Brain microvascular endothelial cell (primary cell): ENCODE data around the gene MUC6.

Experiments
- DNase-seq: peaks from one replicate; pipeline ENCODE4 v3.0.0-alpha.2; 2020
- H3K27ac ChIP-seq: fragments of 250-450 bp; sonication (Bioruptor Pico); 2 replicates; pipeline ENCODE4 v1.5.1; 2020; ENCODE audit warnings: mild to moderate bottlenecking, moderate library complexity
- H3K27me3 ChIP-seq: fragments of 250-450 bp; sonication (Bioruptor Pico); replicated peaks from 2 replicates; pipeline ENCODE4 v1.5.1; 2020; ENCODE audit warnings: mild to moderate bottlenecking
- H3K36me3 ChIP-seq: fragments of 250-450 bp; sonication (Bioruptor Pico); replicated peaks from 2 replicates; pipeline ENCODE4 v1.5.1; 2020; ENCODE audit warnings: mild to moderate bottlenecking
- H3K4me3 ChIP-seq: 2 replicates; pipeline ENCODE4 v1.5.1; 2011; ENCODE audit warnings: low read depth, mild to moderate bottlenecking, control low read depth, low read length, moderate library complexity
- CTCF ChIP-seq: IDR thresholded peaks from 2 replicates; pipeline ENCODE4 v1.5.1; 2011; ENCODE audit warnings: low read depth, mild to moderate bottlenecking, moderate library complexity, low read length, control low read depth, inconsistent platforms; ENCODE audit errors: missing control alignments
- in situ Hi-C: cut with HindIII; loops from 2 replicates; pipeline ENCODE4 v1.10.0; 2017; ENCODE audit warnings: low sequenced_read_pairs, low pct_ligation_motif_present

MUC6 gene

GRCh38 chr11:1037506-1038055 lies 1.1 kb upstream of the MUC6 start:
- no peak overlapping the region for H3K4me3 ChIP-seq
- no peak for DNase-seq
- H3K36me3 ChIP-seq: no peaks in the 10 kb centered on the region
- no peak for TF ChIP-seq CTCF
- H3K27me3 ChIP-seq: no peaks in the 10 kb centered on the region
- H3K27ac ChIP-seq: no peak overlapping the region
- in situ Hi-C loops: loop anchor here (25.0 kb wide), 1 partner anchor 125 kb away; the partner anchor contains the start of gene CHID1

- H3K27me3 ChIP-seq: no peaks in the 10 kb centered on the region
- in situ Hi-C loops: loop anchor here (25.0 kb wide), 1 partner anchor 125 kb away; the partner anchor contains the start of gene CHID1
- TF ChIP-seq CTCF: no peak
Measured at GRCh38 chr11:1036931-1037330, 413 bp upstream of the MUC6 start.

GRCh38 chr11:1035577-1036283 lies 788 bp downstream of the MUC6 start:
- no peak overlapping the region for H3K27ac ChIP-seq
- no peaks in the 10 kb centered on the region for H3K36me3 ChIP-seq
- H3K4me3 ChIP-seq: no peak overlapping the region
- TF ChIP-seq CTCF: no peak
- no peak for DNase-seq
- in situ Hi-C loops: loop anchor here (25.0 kb wide), 1 partner anchor 123 kb away; the partner anchor contains the start of gene CHID1
- no peaks in the 10 kb centered on the region for H3K27me3 ChIP-seq

More at GRCh38 chr11:1036931-1037330, 413 bp upstream of the MUC6 start:
- no peak overlapping the region for H3K4me3 ChIP-seq
- no peak for DNase-seq
- no peak overlapping the region for H3K27ac ChIP-seq
- no peaks in the 10 kb centered on the region for H3K36me3 ChIP-seq

GRCh38 chr11:1034456-1035295 lies 1.8 kb downstream of the MUC6 start:
- no peak overlapping the region for H3K27ac ChIP-seq
- no peak overlapping the region for H3K4me3 ChIP-seq
- in situ Hi-C loops: loop anchor here (25.0 kb wide), 1 partner anchor 122 kb away; the partner anchor contains the start of gene CHID1
- no peak for DNase-seq
- H3K36me3 ChIP-seq: no peaks in the 10 kb centered on the region
- no peak for TF ChIP-seq CTCF
- no peaks in the 10 kb centered on the region for H3K27me3 ChIP-seq

- Histone ChIP-seq H3K36me3 (no peaks in the 10 kb centered on the region), H3K27me3 (no peaks in the 10 kb centered on the region), H3K27ac (no peak overlapping the region), H3K4me3 (no peak overlapping the region)
- in situ Hi-C loops: loop anchor here (25.0 kb wide), 1 partner anchor 122 kb away; the partner anchor contains the start of gene CHID1
- no peak for TF ChIP-seq CTCF
- DNase-seq: no peak
Measured at GRCh38 chr11:1034001-1034400, 2.5 kb downstream of the MUC6 start.
